GM18507 (cell line): ENCODE data around the gene ERICH2.
"Not testable (repeated sequence)": the region's sequence is repeated elsewhere in the genome, so short reads cannot be mapped to it uniquely, and the experiment has no call there.

Experiments
- DNase-seq: peaks from one replicate; pipeline ENCODE4 v3.0.0; 2011; ENCODE audit warnings: low read depth; ENCODE audit not compliant: insufficient read length; ENCODE audit errors: extremely low spot score
- FAIRE-seq: peaks from 2 replicates; lab custom pipeline; 2011; peaks lifted over from hg19 to GRCh38; lab: Jason Lieb, UNC

ERICH2 gene

GRCh38 chr2:170770008-170770605 is at the start of gene ERICH2:
TSS of gene ERICH2 (plus strand) at chr2:170770378. CDS start at chr2:170770682, 304 bp downstream.
- FAIRE-seq (peak; percentile 70), DNase-seq (peak; percentile 28)

- no peak for FAIRE-seq
Measured at GRCh38 chr2:170721678-170722077, 48.5 kb upstream of the ERICH2 start.

DNA sequence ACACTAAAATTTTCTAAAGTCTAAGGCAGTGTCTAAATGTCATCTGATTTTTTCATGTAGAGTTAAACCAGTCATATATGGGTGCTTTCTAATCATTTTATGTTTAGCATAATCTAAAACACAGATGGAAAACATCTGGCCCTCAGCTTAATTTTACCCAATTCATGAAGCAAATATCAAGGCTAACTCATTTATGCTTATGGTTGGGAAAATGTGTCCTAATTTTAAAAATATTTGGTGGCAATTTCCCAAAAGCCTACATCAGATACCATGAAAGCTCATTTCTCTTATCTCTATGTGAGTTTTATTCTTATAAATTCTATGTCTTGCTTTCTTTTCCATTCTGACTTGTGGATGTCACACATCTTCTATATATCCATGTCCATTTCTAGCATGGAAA is 47.9 kb upstream of the ERICH2 start:
- DNase-seq (no peak), FAIRE-seq (no peak)

More at GRCh38 chr2:170721678-170722077, 48.5 kb upstream of the ERICH2 start:
- DNase-seq = no peak

- no peak for FAIRE-seq
- no peak for DNase-seq
Measured at GRCh38 chr2:170723446-170723958, 46.7 kb upstream of the ERICH2 start.

DNA sequence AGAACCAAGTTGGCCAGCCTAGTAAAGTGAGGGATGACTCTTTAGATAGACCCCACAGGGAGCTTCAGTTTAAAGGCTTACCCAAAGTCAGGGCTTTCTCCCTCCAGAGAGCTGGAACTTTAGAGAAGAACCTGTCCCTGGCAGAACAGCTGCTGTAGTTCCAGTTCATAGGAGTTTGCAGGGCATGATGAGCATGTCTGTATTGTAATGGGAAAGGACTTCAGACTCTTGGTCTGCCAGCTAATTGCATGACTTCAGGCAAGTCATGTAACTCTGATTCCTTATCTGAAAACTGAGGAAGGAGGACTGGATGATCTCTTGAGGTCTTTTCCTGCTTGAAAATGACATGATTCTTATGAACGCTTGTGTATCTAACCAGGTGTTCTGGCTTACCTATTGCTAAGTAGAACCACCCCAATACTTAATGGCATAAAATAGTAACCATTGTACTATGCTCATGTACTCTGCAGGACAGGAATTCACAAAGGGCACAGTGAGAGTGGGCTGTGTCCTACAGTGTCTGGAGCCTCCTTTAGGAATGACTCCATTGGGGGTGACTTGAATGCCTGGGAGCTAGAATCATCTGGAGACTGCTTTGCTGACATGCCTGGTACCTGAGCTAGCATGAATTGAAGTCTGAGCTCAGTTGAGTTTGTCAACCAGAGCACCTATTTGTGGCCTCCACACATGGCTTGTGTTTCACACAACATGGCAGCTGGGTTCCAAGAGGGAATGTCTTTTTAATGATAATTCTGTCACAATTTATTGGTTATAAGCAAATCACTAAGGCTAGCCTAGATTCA is 36.2 kb upstream of the ERICH2 start:
- DNase-seq (no peak), FAIRE-seq (no peak)

GRCh38 chr2:170734601-170735000 is 35.6 kb upstream of the ERICH2 start:
- DNase-seq, FAIRE-seq: not testable (repeated sequence)

DNA sequence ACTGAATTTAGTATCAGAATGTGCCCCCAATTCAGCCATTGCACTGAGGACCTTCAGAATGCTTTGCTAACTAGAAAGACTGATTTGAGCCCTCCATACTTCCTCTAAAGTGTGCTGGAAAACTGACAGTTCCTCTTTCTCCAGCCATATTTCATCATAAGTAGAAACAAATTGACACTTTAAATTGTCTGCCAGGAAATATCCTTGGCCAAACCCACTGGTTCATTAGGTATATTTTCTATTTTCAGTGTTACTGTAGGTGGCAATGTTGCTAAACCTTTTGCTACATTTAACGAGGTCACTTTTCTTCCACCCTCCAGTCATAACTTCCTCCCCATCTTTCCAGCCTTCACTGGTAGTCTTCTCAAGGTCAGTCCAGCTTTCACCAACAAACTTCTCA is 33.5 kb upstream of the ERICH2 start:
- no peak for FAIRE-seq

GRCh38 chr2:170737406-170737805 is 32.8 kb upstream of the ERICH2 start:
- FAIRE-seq (no peak), DNase-seq (no peak)

More for the DNA sequence above, 33.5 kb upstream of the ERICH2 start:
- no peak for DNase-seq

DNA sequence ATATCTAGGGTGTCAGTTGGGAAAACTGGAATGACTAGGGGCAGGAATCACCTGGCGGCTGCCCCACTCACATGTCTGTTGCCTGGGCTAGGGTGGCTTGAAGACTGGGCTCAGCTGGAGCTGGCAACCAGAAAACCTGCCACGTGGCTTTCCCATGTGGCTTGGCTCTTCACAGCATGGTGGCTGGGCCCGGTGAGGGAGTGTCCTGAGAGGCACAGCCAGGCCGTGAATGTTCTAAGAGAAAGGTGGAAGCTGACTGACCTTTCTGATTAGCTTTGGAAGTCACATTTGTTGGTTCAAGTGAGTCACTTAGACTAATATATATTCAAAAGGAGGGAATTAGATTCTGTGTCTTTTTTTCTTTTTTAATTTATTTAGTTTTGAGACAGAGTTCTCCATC is 32.4 kb upstream of the ERICH2 start:
- DNase-seq (no peak), FAIRE-seq (no peak)

DNA sequence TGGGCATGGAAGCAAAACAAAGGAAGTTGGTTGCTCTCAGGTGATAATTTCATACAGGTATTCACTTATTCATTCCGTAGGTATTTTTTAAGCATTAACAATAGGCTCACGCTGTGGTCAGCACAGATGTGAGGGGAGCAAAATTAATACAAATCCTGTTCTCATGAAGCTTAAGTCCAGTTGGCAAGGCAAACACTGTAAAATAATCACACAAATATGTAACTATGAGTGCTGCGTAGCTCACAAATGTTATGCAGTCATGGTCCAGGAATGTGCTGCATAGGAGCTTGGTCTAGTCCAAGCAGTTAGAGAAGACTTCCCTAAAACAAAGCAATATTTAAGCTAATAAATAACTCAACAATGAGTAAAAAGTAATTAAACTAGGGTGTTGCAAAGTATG is 31.1 kb upstream of the ERICH2 start:
- DNase-seq (no peak), FAIRE-seq (no peak)

DNA sequence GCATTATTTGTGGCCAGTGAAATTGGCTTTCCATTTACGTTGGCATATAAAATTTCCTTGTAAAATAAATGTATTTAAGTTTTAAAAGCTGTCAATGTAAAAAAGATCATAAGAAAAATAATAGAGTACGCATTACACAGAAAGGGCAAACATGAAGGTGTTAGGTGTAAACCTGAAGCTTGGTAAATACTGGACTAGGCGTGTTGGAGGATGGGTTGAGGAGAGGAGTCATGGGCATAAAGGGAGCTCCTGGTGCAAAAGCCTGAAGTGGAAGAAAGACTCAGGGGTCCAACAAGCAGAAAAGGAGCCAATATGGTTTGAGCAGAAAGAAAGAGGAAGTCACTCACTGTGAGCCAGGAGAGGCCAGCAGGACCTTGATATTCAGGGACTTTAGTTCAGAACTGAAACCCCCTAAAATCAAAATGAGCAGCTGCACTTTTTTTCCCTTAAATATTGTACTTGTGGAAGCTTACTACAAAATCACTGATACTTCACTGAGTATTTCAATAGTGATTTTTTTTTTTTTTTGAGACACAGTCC is 30.6 kb upstream of the ERICH2 start:
- FAIRE-seq (no peak), DNase-seq (no peak)

DNA sequence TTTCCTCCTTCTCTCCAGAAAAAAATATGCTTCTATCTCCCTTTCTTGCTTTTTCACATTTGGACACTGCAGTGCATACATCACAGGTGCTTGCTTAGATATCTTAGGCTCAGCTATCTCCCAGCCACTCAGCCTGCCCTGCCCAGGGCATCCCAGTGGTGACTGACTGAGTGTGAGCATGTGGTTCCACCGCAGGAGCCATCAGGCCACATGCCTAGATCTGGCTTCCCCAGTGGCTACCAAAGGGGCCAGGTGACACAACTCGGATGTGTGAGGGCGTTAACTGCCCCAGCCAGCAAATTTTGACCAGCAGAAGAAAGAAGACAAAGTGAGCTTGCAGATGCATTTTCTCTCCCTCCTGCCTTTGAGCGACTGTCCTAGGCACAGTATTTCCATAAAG is 29.5 kb upstream of the ERICH2 start:
- FAIRE-seq (no peak), DNase-seq (no peak)

DNA sequence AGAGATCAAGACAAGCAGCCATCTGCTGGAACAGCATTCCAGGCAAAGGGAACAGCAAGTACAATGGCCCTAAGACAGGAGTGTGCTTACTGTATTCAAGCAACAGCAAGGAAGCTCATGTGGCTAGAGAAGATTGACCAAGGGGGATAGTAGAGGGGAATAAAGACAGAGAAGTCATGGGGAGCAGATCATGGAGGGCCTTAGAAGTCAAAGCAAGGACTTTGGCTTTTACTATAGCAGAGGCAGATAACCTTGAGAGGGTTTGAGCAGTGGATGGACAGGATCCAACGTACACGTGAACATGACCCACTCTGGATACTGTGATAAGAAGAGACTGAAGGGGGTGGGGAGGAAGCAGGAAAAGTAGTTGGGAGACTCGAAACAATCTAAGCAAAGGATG is 28.2 kb upstream of the ERICH2 start:
- no peak for FAIRE-seq
- no peak for DNase-seq

GRCh38 chr2:170742896-170743529 is 27.2 kb upstream of the ERICH2 start:
- FAIRE-seq (no peak), DNase-seq (no peak)

- FAIRE-seq = no peak
- DNase-seq = no peak
Measured at GRCh38 chr2:170743530-170744239, 26.5 kb upstream of the ERICH2 start.

DNA sequence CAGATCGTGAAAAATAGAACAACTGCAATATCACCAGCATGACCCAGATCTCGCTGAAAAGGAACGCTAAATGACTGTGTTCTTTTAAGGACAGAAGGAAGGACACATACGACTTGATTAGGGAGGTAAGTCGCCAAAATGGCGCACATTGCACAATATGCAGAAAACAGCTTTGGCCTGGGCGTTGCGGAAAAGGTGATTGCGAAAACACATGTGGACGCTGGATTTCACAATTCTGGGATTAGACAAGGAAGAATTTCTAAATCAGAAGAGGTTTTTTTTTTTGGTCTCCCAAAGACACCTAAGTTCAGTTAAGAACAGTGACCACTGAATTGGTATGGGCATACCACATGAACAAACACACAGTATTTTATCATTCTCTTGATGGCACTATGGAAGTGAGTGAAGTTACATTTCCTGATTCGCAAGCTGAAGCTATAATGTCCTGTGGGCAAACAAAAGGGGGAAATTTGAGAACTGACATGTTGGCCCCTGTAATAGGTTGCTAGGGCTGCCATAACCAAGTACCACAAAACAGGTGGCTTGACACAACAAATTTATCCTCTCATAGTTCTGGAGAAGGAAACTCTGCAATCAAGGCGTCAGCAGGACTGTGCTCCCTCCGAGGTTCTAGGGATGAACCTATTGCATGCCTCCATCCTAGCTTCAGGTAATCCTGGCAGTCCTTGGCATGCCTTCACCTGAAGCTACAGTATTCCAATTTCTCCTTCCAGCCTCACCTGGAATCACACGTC is 25.8 kb upstream of the ERICH2 start:
- no peak for DNase-seq
- no peak for FAIRE-seq

- DNase-seq (no peak), FAIRE-seq (no peak)
Measured at GRCh38 chr2:170745305-170745704, 24.9 kb upstream of the ERICH2 start.

GRCh38 chr2:170747921-170748320 is 22.3 kb upstream of the ERICH2 start:
- FAIRE-seq = no peak

GRCh38 chr2:170751555-170751954 is 18.6 kb upstream of the ERICH2 start:
- not testable (repeated sequence) for DNase-seq
- FAIRE-seq = peak; percentile 24

More at GRCh38 chr2:170747921-170748320, 22.3 kb upstream of the ERICH2 start:
- no peak for DNase-seq
